ENCODE measurements around the gene PROCR. TPM values are rescaled to one million over a fixed set of nuclear protein-coding genes. Genes with fewer than 3 reads are reported as not detected.

The PROCR gene
- total RNA-seq, 1 experiment from 2014 or later: 55.7 TPM

DNA sequence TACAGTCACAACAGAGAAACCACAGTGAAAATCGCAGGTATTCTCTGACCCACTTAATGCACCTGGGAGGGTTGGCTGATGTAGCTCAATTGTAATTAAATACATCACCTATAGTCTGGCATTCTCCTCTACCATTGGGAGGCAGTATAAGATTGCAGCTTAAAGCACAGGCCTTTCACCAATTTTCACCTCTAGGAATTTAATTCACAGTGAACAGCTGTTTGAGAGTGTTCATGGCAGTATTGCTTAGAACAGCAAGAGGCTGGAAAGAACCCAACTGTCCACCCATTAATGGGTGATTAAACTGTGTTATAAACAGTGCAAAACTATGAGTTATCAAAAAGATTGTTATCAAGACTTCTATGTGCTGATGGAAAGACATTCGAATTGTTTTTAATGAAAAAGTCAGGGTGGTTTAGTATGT, 26.7 kb upstream of the PROCR start:
- Histone ChIP-seq H3K9me2 (replicated peaks; ENCODE audit: low read length) (no peaks in the 10 kb centered on the region), H3K4me2 (ENCODE audit: low read length) (no peak overlapping the region)
- POLR2A ChIA-PET (ENCODE audit: unreplicated experiment): interaction anchor here (1.1 kb wide), 1 partner anchor 133 kb away, joined by 3 read pairs; the partner anchor contains the start of gene MMP24OS

DNA sequence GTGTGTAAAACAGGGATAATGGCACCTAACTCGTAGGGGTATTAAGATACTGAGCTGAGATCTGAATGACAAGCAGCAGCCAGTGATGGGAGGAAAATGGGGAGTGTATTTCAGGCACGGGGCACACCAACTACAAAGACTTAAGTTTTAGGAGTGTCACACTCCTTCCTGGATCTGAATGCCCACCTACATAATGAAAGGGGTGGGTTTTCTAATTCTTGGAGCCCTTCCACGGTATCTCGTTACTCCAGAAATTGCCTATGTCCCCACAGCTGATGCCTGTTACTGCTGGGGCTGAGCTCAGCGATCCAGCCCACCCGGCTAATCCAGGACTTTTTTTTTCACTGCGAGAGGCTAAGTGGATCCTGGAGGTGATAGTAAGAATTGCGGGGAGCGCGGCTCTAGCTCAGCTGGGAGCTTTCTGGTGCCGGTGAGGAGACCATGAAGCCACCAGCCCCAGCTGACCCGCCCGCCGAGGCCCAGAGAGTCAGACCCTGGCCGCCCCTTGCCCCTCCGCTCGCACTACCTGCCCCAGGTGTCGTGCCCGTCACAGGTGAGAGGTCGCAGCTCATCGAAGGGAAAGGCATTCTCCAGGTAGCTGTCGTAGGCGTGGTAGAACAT, 25.5 kb upstream of the PROCR start:
- Histone ChIP-seq H2AFZ (ENCODE audit: low read length) (peak overlapping the region; percentile 95), H3K9ac (ENCODE audit: low read length) (peak overlapping the region; percentile 75), H3K4me1 (ENCODE audit: insufficient read depth, low read length) (peaks cover 10% of the 10 kb centered on the region), H3K9me2 (replicated peaks; ENCODE audit: low read length) (no peaks in the 10 kb centered on the region), H3K4me3 (ENCODE audit: low read length) (peak overlapping the region; percentile 95), H3K9me3 (ENCODE audit: low read length) (no peaks in the 10 kb centered on the region), H3K4me2 (ENCODE audit: low read length) (peak overlapping the region; percentile 100), H3K79me2 (ENCODE audit: low read length) (peaks cover 9% of the 10 kb centered on the region; the same call in 1 of the 2 replicates), H3K36me3 (ENCODE audit: low read depth, low read length) (peaks cover 6% of the 10 kb centered on the region; the same call in 1 of the 2 replicates), H4K20me1 (ENCODE audit: low read length) (no peaks in the 10 kb centered on the region), H3K27ac (ENCODE audit: low read length) (peak overlapping the region; percentile 51), H3K27me3 (ENCODE audit: low read length) (no peaks in the 10 kb centered on the region), H3F3A (ENCODE audit: low read length, unreplicated experiment) (no peaks in the 10 kb centered on the region)
- ChIA-PET POLR2A (ENCODE audit: unreplicated experiment) (interaction anchor here (0.6 kb wide), 1 partner anchor 293 kb away, joined by 9 read pairs; no protein-coding TSS in a partner anchor), CTCF (interaction anchor here (0.5 to 2.5 kb wide), 6 partner anchors 50 to 118 kb away, joined by 3 to 43 read pairs (median 8); no protein-coding TSS in a partner anchor)
- DNase-seq (peak; percentile 47), ATAC-seq (peak; percentile 28)
- BruUV-seq (replicated peaks): TSS peak; percentile 49
- intact Hi-C loops (cut with micrococcal nuclease): loop anchor here (2.0 to 5.0 kb wide), 2 partner anchors 54 to 301 kb away; partner anchors contain the start of gene TRPC4AP
- TF ChIP-seq, protein P1, sequence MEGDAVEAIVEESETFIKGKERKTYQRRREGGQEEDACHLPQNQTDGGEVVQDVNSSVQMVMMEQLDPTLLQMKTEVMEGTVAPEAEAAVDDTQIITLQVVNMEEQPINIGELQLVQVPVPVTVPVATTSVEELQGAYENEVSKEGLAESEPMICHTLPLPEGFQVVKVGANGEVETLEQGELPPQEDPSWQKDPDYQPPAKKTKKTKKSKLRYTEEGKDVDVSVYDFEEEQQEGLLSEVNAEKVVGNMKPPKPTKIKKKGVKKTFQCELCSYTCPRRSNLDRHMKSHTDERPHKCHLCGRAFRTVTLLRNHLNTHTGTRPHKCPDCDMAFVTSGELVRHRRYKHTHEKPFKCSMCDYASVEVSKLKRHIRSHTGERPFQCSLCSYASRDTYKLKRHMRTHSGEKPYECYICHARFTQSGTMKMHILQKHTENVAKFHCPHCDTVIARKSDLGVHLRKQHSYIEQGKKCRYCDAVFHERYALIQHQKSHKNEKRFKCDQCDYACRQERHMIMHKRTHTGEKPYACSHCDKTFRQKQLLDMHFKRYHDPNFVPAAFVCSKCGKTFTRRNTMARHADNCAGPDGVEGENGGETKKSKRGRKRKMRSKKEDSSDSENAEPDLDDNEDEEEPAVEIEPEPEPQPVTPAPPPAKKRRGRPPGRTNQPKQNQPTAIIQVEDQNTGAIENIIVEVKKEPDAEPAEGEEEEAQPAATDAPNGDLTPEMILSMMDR (conservative IDR thresholded peaks at IDR 0.05; ENCODE audit: low read depth, low read length): 0 out of 2 replicates have a peak, but pooled peaks have one; percentile 17
- TF ChIP-seq EZH2 (IDR thresholded peaks at IDR 0.05; ENCODE audit: low read length, unreplicated experiment) (no peak), EZH2phosphoT487 (IDR thresholded peaks at IDR 0.05; ENCODE audit: borderline replicate concordance, low read length) (no peak)

More for the DNA sequence above, 26.7 kb upstream of the PROCR start:
- H3K27me3 ChIP-seq (ENCODE audit: low read length): no peaks in the 10 kb centered on the region
- no peak overlapping the region for H3K9ac ChIP-seq (ENCODE audit: low read length)
- H3K9me3 ChIP-seq (ENCODE audit: low read length): no peaks in the 10 kb centered on the region
- TF ChIP-seq, protein P1 (conservative IDR thresholded peaks at IDR 0.05; ENCODE audit: low read depth, low read length): peak; percentile 93
- TF ChIP-seq EZH2 (IDR thresholded peaks at IDR 0.05; ENCODE audit: low read length, unreplicated experiment): no peak
- BruUV-seq (replicated peaks): no TSS peak
- CTCF ChIA-PET: interaction anchor here (0.6 to 2.5 kb wide), 16 partner anchors 11 to 309 kb away, joined by 3 to 43 read pairs (median 6); no protein-coding TSS in a partner anchor
- no peaks in the 10 kb centered on the region for H4K20me1 ChIP-seq (ENCODE audit: low read length)
- H2AFZ ChIP-seq (ENCODE audit: low read length): no peak overlapping the region
- peaks cover 9% of the 10 kb centered on the region; the same call in 1 of the 2 replicates for H3K79me2 ChIP-seq (ENCODE audit: low read length)
- intact Hi-C loops (cut with micrococcal nuclease): loop anchor here (1.0 to 5.0 kb wide), 3 partner anchors 63 to 302 kb away; no protein-coding TSS in a partner anchor
- no peak overlapping the region for H3K27ac ChIP-seq (ENCODE audit: low read length)
- no peak overlapping the region for H3K4me3 ChIP-seq (ENCODE audit: low read length)
- H3K36me3 ChIP-seq (ENCODE audit: low read depth, low read length): peaks cover 11% of the 10 kb centered on the region; the same call in 1 of the 2 replicates
- DNase-seq (peak; percentile 80), ATAC-seq (peak; percentile 42)
- no peaks in the 10 kb centered on the region for H3F3A ChIP-seq (ENCODE audit: low read length, unreplicated experiment)
- peaks cover 10% of the 10 kb centered on the region for H3K4me1 ChIP-seq (ENCODE audit: insufficient read depth, low read length)
